Small intestine (tissue), 16 donors: Measurements from ENCODE around the gene NEUROD4. TPM values are rescaled to one million over a fixed set of nuclear protein-coding genes. Genes with fewer than 3 reads are reported as not detected.

Experiments used
- DNase-seq, 2 donors: peaks; one replicate each; pipeline versions ENCODE4 v3.0.0 to v3.0.0-alpha.2; 2013
- FAIRE-seq: peaks from 2 replicates; lab custom pipeline; 2012; peaks lifted over from hg19 to GRCh38; lab: Jason Lieb, UNC
- H3K27ac ChIP-seq, 3 donors: one replicate each; pipeline ENCODE4 v1.5.1; 2013; ENCODE audit warnings: low read length in 2 of 3, mild to moderate bottlenecking in 2 of 3, control low read depth in 1 of 3, inconsistent platforms in 1 of 3, low read depth in 1 of 3, moderate library complexity in 1 of 3
- H3K27me3 ChIP-seq, 3 donors: one replicate each; pipeline ENCODE4 v1.6.1; 2013; ENCODE audit warnings: low read length in 3 of 3, inconsistent platforms in 1 of 3; ENCODE audit not compliant: control insufficient read depth in 3 of 3, insufficient read depth in 3 of 3
- H3K36me3 ChIP-seq, 3 donors: one replicate each; pipeline ENCODE4 v1.6.1; 2013; ENCODE audit warnings: low read length in 3 of 3, inconsistent platforms in 1 of 3, low read depth in 1 of 3, mild to moderate bottlenecking in 1 of 3, moderate library complexity in 1 of 3; ENCODE audit not compliant: control insufficient read depth in 3 of 3, insufficient read depth in 2 of 3
- H3K4me1 ChIP-seq, 3 donors: one replicate each; pipeline ENCODE4 v1.6.1; 2013; ENCODE audit warnings: low read length in 2 of 3, inconsistent platforms in 1 of 3, low read depth in 1 of 3, mild to moderate bottlenecking in 1 of 3, moderate library complexity in 1 of 3; ENCODE audit not compliant: control insufficient read depth in 3 of 3, insufficient read depth in 2 of 3
- H3K4me3 ChIP-seq, 3 donors: one replicate each; pipeline ENCODE4 v1.5.1; 2013; ENCODE audit warnings: low read length in 3 of 3, control low read depth in 1 of 3, inconsistent platforms in 1 of 3, low read depth in 1 of 3, mild to moderate bottlenecking in 1 of 3, moderate library complexity in 1 of 3
- H3K9me3 ChIP-seq, 2 donors: one replicate each; pipeline ENCODE4 v1.6.1; 2013; ENCODE audit warnings: low read depth in 1 of 2, low read length in 1 of 2; ENCODE audit not compliant: control insufficient read depth in 2 of 2, insufficient read depth in 1 of 2
- WGBS, 3 donors: extraction: QIAGEN DNeasy Blood & Tissue Kit; methylation state at CpG; one replicate each; pipeline ENCODE4 v1.1.7; 2013; 5-methylcytosine and 5-hydroxymethylcytosine counted together
- long read RNA-seq, 10 donors: transcript quantifications; one replicate each; lab custom pipeline, GENCODE V29; 2026
- polyA plus RNA-seq, 4 donors: library from polyadenylated mRNA; stranded (reverse) in 3 of 4; unstranded in 1 of 4; fragments of 200-250 nt in 3 of 4; fragments of 120-200 nt in 1 of 4; gene quantifications; one replicate each; pipeline versions ENCODE4 v1.2.1 to v1.2.3, GENCODE V29; 2013
- donor health status: healthy with polysubstance abuse.
- donor health status: control.
- donor health status: control.
- donor health status: Bipolar disorder and iron deficiency.
- donor health status: healthy.

The NEUROD4 gene, protein sequence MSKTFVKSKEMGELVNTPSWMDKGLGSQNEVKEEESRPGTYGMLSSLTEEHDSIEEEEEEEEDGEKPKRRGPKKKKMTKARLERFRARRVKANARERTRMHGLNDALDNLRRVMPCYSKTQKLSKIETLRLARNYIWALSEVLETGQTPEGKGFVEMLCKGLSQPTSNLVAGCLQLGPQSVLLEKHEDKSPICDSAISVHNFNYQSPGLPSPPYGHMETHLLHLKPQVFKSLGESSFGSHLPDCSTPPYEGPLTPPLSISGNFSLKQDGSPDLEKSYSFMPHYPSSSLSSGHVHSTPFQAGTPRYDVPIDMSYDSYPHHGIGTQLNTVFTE
- not detected for polyA plus RNA-seq
- long read RNA-seq, donor 1 = 0 reads
- long read RNA-seq, donor 2 = 0 reads
- long read RNA-seq, donor 3 = 0 reads
- long read RNA-seq, donor 4 = 0 reads
- long read RNA-seq, donor 5 = 0 reads
- long read RNA-seq, donor 6 = 0 reads
- long read RNA-seq, donor 7 = 0 reads
- long read RNA-seq, donor 8 = 0 reads
- long read RNA-seq, donor 9 = 0 reads
- long read RNA-seq, donor 10 = 0 reads

DNA sequence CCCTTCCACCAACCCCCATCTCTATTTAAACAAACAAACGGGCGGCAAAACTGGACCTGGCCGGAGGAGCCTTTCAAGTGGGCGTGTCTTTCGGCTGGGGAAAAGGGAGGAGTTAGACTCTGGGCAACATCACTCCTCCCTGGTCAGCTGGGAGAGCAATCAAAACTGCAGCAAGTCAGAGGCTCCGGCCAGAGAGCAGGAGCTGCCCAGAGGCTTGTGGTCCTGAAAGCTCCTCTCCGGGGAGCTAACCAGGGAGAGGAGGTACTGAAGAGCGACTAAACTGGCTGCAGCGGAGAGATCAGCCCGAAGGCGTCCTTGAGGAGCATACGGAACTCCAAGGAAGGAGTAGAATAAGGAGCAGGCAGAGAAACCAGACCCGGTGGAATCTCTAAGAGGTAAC is at the start of gene NEUROD4:
Gene NEUROD4, plus strand, starts transcription at position 191 of the 400 bp plus-strand sequence. CDS start 6,466 bp downstream, outside the sequence.
- peaks cover 0 to 5% (median 4%) of the 10 kb centered on the region in 3 donors for H3K27me3 ChIP-seq
- peak; percentile 5 to 61 for DNase-seq
- H3K4me3 ChIP-seq = no peak within 1 kb of the TSS
- no peak within 1 kb of the TSS for H3K27ac ChIP-seq
- no peak for FAIRE-seq
- no peaks in the 10 kb centered on the region for H3K9me3 ChIP-seq
- H3K36me3 ChIP-seq = no peaks in the 10 kb centered on the region
- 5 to 14% (median 12%) methylated on average over 13 of the region's 13 CpGs for WGBS, 3 donors
- no peaks in the 10 kb centered on the region for H3K4me1 ChIP-seq

DNA sequence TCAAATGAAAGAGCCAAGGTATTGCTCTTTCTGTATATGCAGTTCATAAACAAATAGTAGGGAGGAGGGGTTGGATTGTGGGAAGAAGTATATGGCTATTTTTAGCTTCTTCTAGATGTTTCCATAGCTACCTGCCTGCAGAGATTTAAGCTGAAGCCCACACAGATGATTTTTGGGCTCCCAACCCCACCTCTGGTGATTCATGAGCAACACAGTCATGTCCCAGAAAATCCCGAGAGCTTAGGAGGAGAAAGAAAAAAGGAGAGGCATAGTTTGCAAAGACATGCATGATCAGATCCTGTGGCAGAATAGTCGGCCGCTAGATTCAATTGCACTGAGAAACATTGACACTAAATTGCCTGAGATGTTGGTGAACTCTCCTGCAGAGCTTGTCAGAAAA is 49.0 kb upstream of the NEUROD4 start:
- peaks cover 0 to 3% (median 0%) of the 10 kb centered on the region in 3 donors for H3K27me3 ChIP-seq
- 90 to 92% (median 91%) methylated on average over 3 of the region's 3 CpGs for WGBS, 3 donors
- no peak for DNase-seq
- no peak for FAIRE-seq
- no peak overlapping the region for H3K4me3 ChIP-seq
- H3K9me3 ChIP-seq = no peaks in the 10 kb centered on the region
- no peaks in the 10 kb centered on the region for H3K4me1 ChIP-seq
- no peak overlapping the region for H3K27ac ChIP-seq
- no peaks in the 10 kb centered on the region for H3K36me3 ChIP-seq

- H3K4me1 ChIP-seq = peaks cover 0 to 2% (median 0%) of the 10 kb centered on the region in 3 donors
- no peaks in the 10 kb centered on the region for H3K9me3 ChIP-seq
- H3K27ac ChIP-seq = no peak overlapping the region
- H3K4me3 ChIP-seq = no peak overlapping the region
- DNase-seq (no peak), FAIRE-seq (no peak)
- 82 to 91% (median 90%) methylated on average over 3 of the region's 3 CpGs for WGBS, 3 donors
- no peaks in the 10 kb centered on the region for H3K27me3 ChIP-seq
- H3K36me3 ChIP-seq = no peaks in the 10 kb centered on the region
Observed at GRCh38 chr12:54973556-54973955, 46.2 kb upstream of the NEUROD4 start.

GRCh38 chr12:54974279-54974678 is 45.5 kb upstream of the NEUROD4 start:
- WGBS, 3 donors = 88 to 96% (median 94%) methylated on average over 12 of the region's 12 CpGs
- H3K4me1 ChIP-seq = peaks cover 0 to 2% (median 0%) of the 10 kb centered on the region in 3 donors
- DNase-seq = no peak
- H3K27me3 ChIP-seq = no peaks in the 10 kb centered on the region
- H3K27ac ChIP-seq = no peak overlapping the region
- FAIRE-seq = no peak
- H3K4me3 ChIP-seq = no peak overlapping the region
- H3K9me3 ChIP-seq = no peaks in the 10 kb centered on the region
- no peaks in the 10 kb centered on the region for H3K36me3 ChIP-seq

- no peak overlapping the region for H3K4me3 ChIP-seq
- no peaks in the 10 kb centered on the region for H3K27me3 ChIP-seq
- WGBS, 3 donors = 81 to 88% (median 82%) methylated on average over 2 of the region's 2 CpGs
- no peaks in the 10 kb centered on the region for H3K36me3 ChIP-seq
- peaks cover 0 to 2% (median 0%) of the 10 kb centered on the region in 3 donors for H3K4me1 ChIP-seq
- H3K27ac ChIP-seq = no peak overlapping the region
- no peaks in the 10 kb centered on the region for H3K9me3 ChIP-seq
- FAIRE-seq (no peak), DNase-seq (no peak)
Observed at GRCh38 chr12:54975272-54975671, 44.5 kb upstream of the NEUROD4 start.

DNA sequence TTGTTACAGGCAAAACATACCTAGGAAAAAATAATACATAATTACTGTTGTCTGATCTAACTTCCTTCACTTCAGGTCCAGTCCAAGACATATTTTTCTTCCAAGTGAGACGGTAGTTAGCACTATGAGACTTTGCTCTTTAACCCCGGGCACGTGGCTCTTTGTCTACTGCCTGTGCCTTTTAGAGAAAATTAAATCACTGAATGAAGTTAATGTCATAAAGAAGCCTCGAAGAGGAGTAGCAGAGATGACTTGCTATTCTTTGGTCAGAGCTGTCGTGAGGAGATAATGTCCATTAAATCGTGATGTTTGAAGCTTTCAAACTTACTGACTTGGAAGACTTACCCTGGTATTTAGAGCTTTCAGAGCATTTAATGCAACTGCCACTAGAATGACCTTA is 43.9 kb upstream of the NEUROD4 start:
- FAIRE-seq = no peak
- no peaks in the 10 kb centered on the region for H3K36me3 ChIP-seq

GRCh38 chr12:54977155-54977554 is 42.6 kb upstream of the NEUROD4 start:
- Histone ChIP-seq H3K27me3 (peaks cover 0 to 2% (median 0%) of the 10 kb centered on the region in 3 donors), H3K4me1 (peaks cover 0 to 2% (median 0%) of the 10 kb centered on the region in 3 donors), H3K36me3 (no peaks in the 10 kb centered on the region), H3K9me3 (no peaks in the 10 kb centered on the region), H3K27ac (no peak overlapping the region), H3K4me3 (no peak overlapping the region)
- 49 to 64% (median 51%) methylated on average over 3 of the region's 3 CpGs for WGBS, 3 donors
- FAIRE-seq (no peak), DNase-seq (no peak)

More for the DNA sequence above, 43.9 kb upstream of the NEUROD4 start:
- no peak overlapping the region for H3K4me3 ChIP-seq
- DNase-seq = peak; percentile 56 to 73
- WGBS, 3 donors = 14 to 46% (median 33%) methylated on average over 6 of the region's 6 CpGs
- H3K27me3 ChIP-seq = no peaks in the 10 kb centered on the region
- no peak overlapping the region for H3K27ac ChIP-seq
- peaks cover 0 to 2% (median 0%) of the 10 kb centered on the region in 3 donors for H3K4me1 ChIP-seq
- no peaks in the 10 kb centered on the region for H3K9me3 ChIP-seq

GRCh38 chr12:54977857-54978256 is 41.9 kb upstream of the NEUROD4 start:
- FAIRE-seq (no peak), DNase-seq (no peak)
- peaks cover 0 to 2% (median 0%) of the 10 kb centered on the region in 3 donors for H3K27me3 ChIP-seq
- peaks cover 0 to 2% (median 0%) of the 10 kb centered on the region in 3 donors for H3K4me1 ChIP-seq
- no peak overlapping the region for H3K4me3 ChIP-seq
- no peaks in the 10 kb centered on the region for H3K9me3 ChIP-seq
- 70 to 84% (median 73%) methylated on average over 5 of the region's 5 CpGs for WGBS, 3 donors
- H3K36me3 ChIP-seq = no peaks in the 10 kb centered on the region
- no peak overlapping the region for H3K27ac ChIP-seq
